Heart left ventricle (tissue), 13 donors: ENCODE data around the gene PPFIA2.

Experiments
- POLR2A ChIP-seq, 2 donors: fragments of 450-650 bp; IDR thresholded peaks; one replicate each; pipeline ENCODE4 v1.6.1; 2017; ENCODE audit warnings: antibody characterized with exemption in 2 of 2, mild to moderate bottlenecking in 2 of 2, moderate library complexity in 2 of 2
- TF ChIP-seq, protein P1 (sequence below), 12 donors: fragments of 200-600 bp; sonication (generic) in 4 of 12; IDR thresholded peaks; one replicate each; pipeline versions ENCODE4 v1.5.0 to v1.8.0; 2018 to 2022; ENCODE audit warnings: antibody characterized with exemption in 12 of 12, mild to moderate bottlenecking in 5 of 12
- donor health status: ischemic (EF 13 %, LVEDD 7.1; RV severe dilation, severe dysfunction).
- donor health status: DM: no; HTN: yes; CAD: no.
- donor health status: DM: no; HTN: no; CAD: no.
- donor health status: ischemic (EF 25% LVEDD 6.9; RV normal size, moderate dysfunction).
- donor health status: ischemic (EF 25% LVEDD 5.7; RV mildly dilated, moderate dysfunction).
- donor health status: ischemic (EF 35%, LVEDD 5.7; RV mildly dilated, moderate dysfunction).
- donor health status: nonischemic (EF 11% LVEDD 7.7; RV severe dilation, severe dysfunction).
- donor health status: DM: yes; HTN: yes; CAD: no.
- donor health status: PGD.
- donor health status: ischemic (EF 29% LVEDD 5.4; RV normal size, mild dysfunction).
- donor health status: nonischemic (EF 23%, LVEDD 6.1; RV moderate dilation, normal function).

DNA sequence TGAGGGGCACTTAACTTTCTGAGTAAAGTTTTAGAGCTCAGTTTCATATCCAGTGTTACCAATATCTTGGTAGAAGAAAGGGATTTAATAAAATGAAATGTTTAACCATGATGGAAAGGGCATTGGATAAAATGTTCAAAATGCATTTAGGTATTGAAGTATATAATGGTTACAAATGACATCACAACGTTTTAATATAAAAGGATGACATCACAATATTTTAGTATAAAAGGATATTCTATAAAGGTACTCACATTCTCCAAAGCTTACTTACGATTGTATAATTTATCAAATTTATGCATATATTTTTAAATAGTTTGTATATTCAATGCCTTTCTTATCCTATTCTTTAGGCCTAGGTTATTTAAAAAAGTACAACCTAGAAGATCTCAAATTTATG lies 226.1 kb downstream of the PPFIA2 start:
- TF ChIP-seq, protein P1, sequence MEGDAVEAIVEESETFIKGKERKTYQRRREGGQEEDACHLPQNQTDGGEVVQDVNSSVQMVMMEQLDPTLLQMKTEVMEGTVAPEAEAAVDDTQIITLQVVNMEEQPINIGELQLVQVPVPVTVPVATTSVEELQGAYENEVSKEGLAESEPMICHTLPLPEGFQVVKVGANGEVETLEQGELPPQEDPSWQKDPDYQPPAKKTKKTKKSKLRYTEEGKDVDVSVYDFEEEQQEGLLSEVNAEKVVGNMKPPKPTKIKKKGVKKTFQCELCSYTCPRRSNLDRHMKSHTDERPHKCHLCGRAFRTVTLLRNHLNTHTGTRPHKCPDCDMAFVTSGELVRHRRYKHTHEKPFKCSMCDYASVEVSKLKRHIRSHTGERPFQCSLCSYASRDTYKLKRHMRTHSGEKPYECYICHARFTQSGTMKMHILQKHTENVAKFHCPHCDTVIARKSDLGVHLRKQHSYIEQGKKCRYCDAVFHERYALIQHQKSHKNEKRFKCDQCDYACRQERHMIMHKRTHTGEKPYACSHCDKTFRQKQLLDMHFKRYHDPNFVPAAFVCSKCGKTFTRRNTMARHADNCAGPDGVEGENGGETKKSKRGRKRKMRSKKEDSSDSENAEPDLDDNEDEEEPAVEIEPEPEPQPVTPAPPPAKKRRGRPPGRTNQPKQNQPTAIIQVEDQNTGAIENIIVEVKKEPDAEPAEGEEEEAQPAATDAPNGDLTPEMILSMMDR (IDR thresholded peaks at IDR 0.05): no peak
- TF ChIP-seq POLR2A (IDR thresholded peaks at IDR 0.05): no peak
